Body of pancreas (tissue), 4 donors: ENCODE measurements around the gene MSX1.

Experiments
- POLR2A ChIP-seq, 3 donors: fragments of 450-650 bp; IDR thresholded peaks; one replicate each; pipeline ENCODE4 v1.6.1; 2016; ENCODE audit warnings: antibody characterized with exemption in 3 of 3, mild to moderate bottlenecking in 2 of 3
- TF ChIP-seq, protein P1 (sequence below), 7 experiments: fragments of 450-650 bp in 4 of 7; fragments of 200-600 bp in 3 of 7; sonication (generic) in 3 of 7; IDR thresholded peaks; one replicate each; pipeline ENCODE4 v1.5.1; 2016 to 2019; ENCODE audit warnings: antibody characterized with exemption in 7 of 7

DNA sequence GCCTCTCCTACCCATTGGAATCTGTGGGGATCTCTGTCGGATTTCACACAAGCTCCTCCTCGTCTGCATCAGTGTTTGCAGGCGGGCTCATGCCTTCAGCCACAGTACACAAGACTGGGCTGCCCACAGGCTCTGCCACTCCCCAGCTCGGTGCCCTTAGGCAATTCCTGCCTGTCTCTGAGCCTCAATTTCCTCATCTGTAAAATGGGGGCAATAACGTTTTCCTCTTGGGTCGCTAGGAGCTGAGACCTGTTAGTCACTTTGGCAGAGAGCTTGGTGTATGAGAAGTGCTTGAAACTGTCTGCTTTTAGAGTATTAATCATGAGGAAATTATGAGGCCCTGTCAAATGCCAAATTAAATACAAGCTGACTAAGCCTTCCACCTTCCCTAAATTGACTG, 27.6 kb upstream of the MSX1 start:
- TF ChIP-seq, protein P1, sequence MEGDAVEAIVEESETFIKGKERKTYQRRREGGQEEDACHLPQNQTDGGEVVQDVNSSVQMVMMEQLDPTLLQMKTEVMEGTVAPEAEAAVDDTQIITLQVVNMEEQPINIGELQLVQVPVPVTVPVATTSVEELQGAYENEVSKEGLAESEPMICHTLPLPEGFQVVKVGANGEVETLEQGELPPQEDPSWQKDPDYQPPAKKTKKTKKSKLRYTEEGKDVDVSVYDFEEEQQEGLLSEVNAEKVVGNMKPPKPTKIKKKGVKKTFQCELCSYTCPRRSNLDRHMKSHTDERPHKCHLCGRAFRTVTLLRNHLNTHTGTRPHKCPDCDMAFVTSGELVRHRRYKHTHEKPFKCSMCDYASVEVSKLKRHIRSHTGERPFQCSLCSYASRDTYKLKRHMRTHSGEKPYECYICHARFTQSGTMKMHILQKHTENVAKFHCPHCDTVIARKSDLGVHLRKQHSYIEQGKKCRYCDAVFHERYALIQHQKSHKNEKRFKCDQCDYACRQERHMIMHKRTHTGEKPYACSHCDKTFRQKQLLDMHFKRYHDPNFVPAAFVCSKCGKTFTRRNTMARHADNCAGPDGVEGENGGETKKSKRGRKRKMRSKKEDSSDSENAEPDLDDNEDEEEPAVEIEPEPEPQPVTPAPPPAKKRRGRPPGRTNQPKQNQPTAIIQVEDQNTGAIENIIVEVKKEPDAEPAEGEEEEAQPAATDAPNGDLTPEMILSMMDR (IDR thresholded peaks at IDR 0.05) = no peak
- no peak for TF ChIP-seq POLR2A (IDR thresholded peaks at IDR 0.05)
